ENCODE measurements around the gene CSPG4. TPM values are rescaled to one million over a fixed set of nuclear protein-coding genes. Genes with fewer than 3 reads are reported as not detected.
A peak's percentile ranks its signal among the peaks of the same experiment; 100 is the strongest.

CSPG4 gene
- total and polyA plus RNA-seq, 2 donors (not counting 1 experiment from before 2014, with no cell fraction given), result 0.03 to 0.15 TPM

DNA sequence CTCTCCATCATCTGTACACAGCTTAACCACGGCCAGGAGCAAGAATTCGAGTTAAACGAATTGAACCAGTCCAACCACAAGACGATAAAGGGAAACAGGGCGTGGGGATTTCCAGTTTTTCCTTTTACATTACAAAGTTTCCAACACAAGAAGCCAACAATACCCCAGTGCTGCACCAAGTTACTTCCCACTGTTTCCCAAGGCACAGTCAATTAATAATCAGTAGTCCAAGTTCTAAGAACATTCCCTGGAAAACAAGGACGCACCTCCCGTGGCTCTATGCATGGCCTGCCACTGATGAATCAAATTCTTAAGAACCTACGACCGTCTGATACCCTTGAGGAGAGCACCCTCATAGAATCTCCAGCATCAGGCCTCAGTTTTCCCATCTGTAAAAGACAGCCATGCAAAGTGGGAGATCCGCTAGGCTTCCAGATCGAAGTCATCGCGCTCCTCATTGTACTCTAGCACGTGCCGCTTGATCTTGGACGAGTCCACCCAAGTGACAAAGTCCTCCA lies 73.4 kb downstream of the CSPG4 start:
- WGBS (ENCODE audit: insufficient coverage), result 2% methylated on average over 16 of the region's 16 CpGs
- Mint-ChIP-seq H3K9me3 (ENCODE audit: insufficient read depth) (no peaks in the 10 kb centered on the region), H3K27ac (peak overlapping the region; percentile 96), H3K27me3 (no peaks in the 10 kb centered on the region), H3K4me3 (peak overlapping the region; percentile 95), H3K4me1 (peaks cover 40% of the 10 kb centered on the region)
- Histone ChIP-seq H2AFZ (ENCODE audit: insufficient read depth, low read depth, low read length, poor library complexity, severe bottlenecking) (peak overlapping the region; percentile 91), H4K20me1 (ENCODE audit: control insufficient read depth, insufficient read depth, low read length, poor library complexity, severe bottlenecking) (peaks cover 25% of the 10 kb centered on the region), H3K27me3 (replicated peaks in 1 of 4; ENCODE audit: control extremely low read depth in 1 of 4, control insufficient read depth in 3 of 4, insufficient read depth in 4 of 4, low read length in 3 of 4) (peaks cover 0 to 2% (median 0%) of the 10 kb centered on the region in 4 experiments), H3K4me1 (ENCODE audit: control insufficient read depth in 2 of 2, insufficient read depth in 2 of 2, low read length in 2 of 2) (peaks cover 29 to 36% of the 10 kb centered on the region in 2 donors), H3K9me3 (ENCODE audit: control extremely low read depth in 1 of 3, control insufficient read depth in 2 of 3, insufficient read depth in 1 of 3, low read length in 2 of 3) (no peaks in the 10 kb centered on the region), H3K4me3 (ENCODE audit: control extremely low read depth in 1 of 5, extremely low read depth in 1 of 5, insufficient read depth in 1 of 5, low read depth in 2 of 5, low read length in 4 of 5) (peak overlapping the region; percentile 72 to 91 (median 84)), H3K4me2 (replicated peaks; ENCODE audit: low read depth, low read length, poor library complexity, severe bottlenecking) (peak overlapping the region; percentile 97), H3K27ac (ENCODE audit: low read length in 2 of 2) (peak overlapping the region; percentile 78 to 81), H3K36me3 (replicated peaks in 1 of 2; ENCODE audit: control extremely low read depth in 1 of 2, control insufficient read depth in 1 of 2, extremely low read depth in 1 of 2, insufficient read depth in 2 of 2, low read length in 1 of 2) (peaks cover 0 to 10% of the 10 kb centered on the region in 2 experiments), H3K79me2 (ENCODE audit: control insufficient read depth, insufficient read depth, low read length) (peaks cover 40% of the 10 kb centered on the region), H3K9ac (ENCODE audit: low read length) (peak overlapping the region; percentile 95)
- ChIA-PET POLR2A (interaction anchor here (0.8 to 4.5 kb wide), 8 partner anchors 9 to 271 kb away, joined by 4 to 38 read pairs (median 12); partner anchors contain the start of genes MAN2C1, PTPN9, SIN3A and SNUPN), CTCF (interaction anchor here (0.8 to 3.8 kb wide), 6 partner anchors 8 to 596 kb away, joined by 4 to 29 read pairs (median 6); partner anchors contain the start of genes MAN2C1, PTPN9 and SNUPN)
- no peak for DNase-seq
- intact Hi-C loops (cut with micrococcal nuclease), result loop anchor here (10.0 kb wide), 1 partner anchor 1644 kb away; the partner anchor contains the start of genes PML and STOML1
- TF ChIP-seq EZH2 (IDR thresholded peaks at IDR 0.05; ENCODE audit: borderline replicate concordance, insufficient read depth, low read depth, low read length, poor library complexity, severe bottlenecking) (no peak), CTCF (IDR thresholded peaks at IDR 0.05) (no peak)
- ATAC-seq (ENCODE audit: low read depth), result no peak
